HL-60 (cell line): ENCODE measurements around the gene CEP128.

Source experiments
- DNase-seq, 2 experiments: peaks; one replicate each; pipeline ENCODE4 v3.0.0-alpha.2; 2010 to 2020; ENCODE audit warnings: low read depth in 1 of 2, low spot score in 1 of 2
- H3K27ac ChIP-seq: fragments of 250-450 bp; sonication (Bioruptor Pico); replicated peaks from 2 replicates; pipeline ENCODE4 v1.5.1; 2020; ENCODE audit warnings: mild to moderate bottlenecking, moderate library complexity
- H3K27me3 ChIP-seq: fragments of 250-450 bp; sonication (Bioruptor Pico); 2 replicates; pipeline ENCODE4 v1.5.1; 2021; ENCODE audit warnings: mild to moderate bottlenecking, moderate library complexity; ENCODE audit not compliant: insufficient read depth, poor library complexity, severe bottlenecking
- H3K4me3 ChIP-seq: replicated peaks from 2 replicates; pipeline ENCODE4 v1.5.1; 2011; ENCODE audit warnings: mild to moderate bottlenecking, control low read depth, low read length; ENCODE audit not compliant: insufficient read depth
- GABPA ChIP-seq: IDR thresholded peaks from 2 replicates; pipeline ENCODE4 v1.6.1; 2012; ENCODE audit warnings: low read depth
- POLR2AphosphoS5 ChIP-seq: IDR thresholded peaks from 2 replicates; pipeline ENCODE4 v1.6.1; 2012; ENCODE audit warnings: low read depth
- SPI1 ChIP-seq: IDR thresholded peaks from 2 replicates; pipeline ENCODE4 v1.6.1; 2012; ENCODE audit warnings: low read depth, mild to moderate bottlenecking, borderline replicate concordance
- TF ChIP-seq, protein P1 (sequence below): IDR thresholded peaks from 2 replicates; pipeline ENCODE4 v1.6.1; 2012; ENCODE audit warnings: low read depth; ENCODE audit not compliant: insufficient replicate concordance
- TF ChIP-seq, protein P2 (sequence below): IDR thresholded peaks from one replicate; pipeline ENCODE4 v1.5.1; 2011; ENCODE audit warnings: low read length, control low read depth, inconsistent platforms; ENCODE audit not compliant: insufficient read depth

CEP128 gene

DNA sequence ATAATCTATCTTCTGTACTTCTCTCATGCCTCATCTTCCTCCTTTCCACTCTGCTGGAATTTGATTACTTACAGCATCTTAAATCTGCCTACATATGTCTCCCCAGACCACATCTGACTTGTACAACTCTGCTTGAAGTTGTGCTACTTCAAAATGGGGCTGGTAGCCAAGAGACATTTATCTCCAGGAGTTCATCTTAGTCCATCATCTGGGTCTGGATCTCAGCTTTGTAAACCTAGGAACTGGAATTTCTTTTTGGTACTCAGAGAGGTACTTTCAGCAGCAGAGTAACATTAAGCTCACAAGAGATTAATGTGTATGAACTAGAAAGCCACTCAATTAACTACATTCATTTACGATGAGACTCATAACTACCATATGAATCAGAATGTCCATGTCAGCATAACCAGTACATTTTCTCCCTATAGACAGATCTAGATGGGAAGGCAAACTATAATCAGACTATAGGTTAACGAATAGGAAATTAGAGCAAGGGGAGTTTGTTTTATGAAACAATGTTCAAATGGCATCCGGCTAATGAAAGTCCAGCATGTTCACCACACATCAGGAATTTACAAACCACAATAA, 178.8 kb downstream of the CEP128 start:
- no peak for DNase-seq
- TF ChIP-seq GABPA (no peak), POLR2AphosphoS5 (no peak), SPI1 (no peak)
- TF ChIP-seq, protein P1, sequence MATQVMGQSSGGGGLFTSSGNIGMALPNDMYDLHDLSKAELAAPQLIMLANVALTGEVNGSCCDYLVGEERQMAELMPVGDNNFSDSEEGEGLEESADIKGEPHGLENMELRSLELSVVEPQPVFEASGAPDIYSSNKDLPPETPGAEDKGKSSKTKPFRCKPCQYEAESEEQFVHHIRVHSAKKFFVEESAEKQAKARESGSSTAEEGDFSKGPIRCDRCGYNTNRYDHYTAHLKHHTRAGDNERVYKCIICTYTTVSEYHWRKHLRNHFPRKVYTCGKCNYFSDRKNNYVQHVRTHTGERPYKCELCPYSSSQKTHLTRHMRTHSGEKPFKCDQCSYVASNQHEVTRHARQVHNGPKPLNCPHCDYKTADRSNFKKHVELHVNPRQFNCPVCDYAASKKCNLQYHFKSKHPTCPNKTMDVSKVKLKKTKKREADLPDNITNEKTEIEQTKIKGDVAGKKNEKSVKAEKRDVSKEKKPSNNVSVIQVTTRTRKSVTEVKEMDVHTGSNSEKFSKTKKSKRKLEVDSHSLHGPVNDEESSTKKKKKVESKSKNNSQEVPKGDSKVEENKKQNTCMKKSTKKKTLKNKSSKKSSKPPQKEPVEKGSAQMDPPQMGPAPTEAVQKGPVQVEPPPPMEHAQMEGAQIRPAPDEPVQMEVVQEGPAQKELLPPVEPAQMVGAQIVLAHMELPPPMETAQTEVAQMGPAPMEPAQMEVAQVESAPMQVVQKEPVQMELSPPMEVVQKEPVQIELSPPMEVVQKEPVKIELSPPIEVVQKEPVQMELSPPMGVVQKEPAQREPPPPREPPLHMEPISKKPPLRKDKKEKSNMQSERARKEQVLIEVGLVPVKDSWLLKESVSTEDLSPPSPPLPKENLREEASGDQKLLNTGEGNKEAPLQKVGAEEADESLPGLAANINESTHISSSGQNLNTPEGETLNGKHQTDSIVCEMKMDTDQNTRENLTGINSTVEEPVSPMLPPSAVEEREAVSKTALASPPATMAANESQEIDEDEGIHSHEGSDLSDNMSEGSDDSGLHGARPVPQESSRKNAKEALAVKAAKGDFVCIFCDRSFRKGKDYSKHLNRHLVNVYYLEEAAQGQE = no peak
- TF ChIP-seq, protein P2, sequence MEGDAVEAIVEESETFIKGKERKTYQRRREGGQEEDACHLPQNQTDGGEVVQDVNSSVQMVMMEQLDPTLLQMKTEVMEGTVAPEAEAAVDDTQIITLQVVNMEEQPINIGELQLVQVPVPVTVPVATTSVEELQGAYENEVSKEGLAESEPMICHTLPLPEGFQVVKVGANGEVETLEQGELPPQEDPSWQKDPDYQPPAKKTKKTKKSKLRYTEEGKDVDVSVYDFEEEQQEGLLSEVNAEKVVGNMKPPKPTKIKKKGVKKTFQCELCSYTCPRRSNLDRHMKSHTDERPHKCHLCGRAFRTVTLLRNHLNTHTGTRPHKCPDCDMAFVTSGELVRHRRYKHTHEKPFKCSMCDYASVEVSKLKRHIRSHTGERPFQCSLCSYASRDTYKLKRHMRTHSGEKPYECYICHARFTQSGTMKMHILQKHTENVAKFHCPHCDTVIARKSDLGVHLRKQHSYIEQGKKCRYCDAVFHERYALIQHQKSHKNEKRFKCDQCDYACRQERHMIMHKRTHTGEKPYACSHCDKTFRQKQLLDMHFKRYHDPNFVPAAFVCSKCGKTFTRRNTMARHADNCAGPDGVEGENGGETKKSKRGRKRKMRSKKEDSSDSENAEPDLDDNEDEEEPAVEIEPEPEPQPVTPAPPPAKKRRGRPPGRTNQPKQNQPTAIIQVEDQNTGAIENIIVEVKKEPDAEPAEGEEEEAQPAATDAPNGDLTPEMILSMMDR = no peak
- Histone ChIP-seq H3K4me3 (no peak overlapping the region), H3K27ac (no peak overlapping the region), H3K27me3 (no peaks in the 10 kb centered on the region)

DNA sequence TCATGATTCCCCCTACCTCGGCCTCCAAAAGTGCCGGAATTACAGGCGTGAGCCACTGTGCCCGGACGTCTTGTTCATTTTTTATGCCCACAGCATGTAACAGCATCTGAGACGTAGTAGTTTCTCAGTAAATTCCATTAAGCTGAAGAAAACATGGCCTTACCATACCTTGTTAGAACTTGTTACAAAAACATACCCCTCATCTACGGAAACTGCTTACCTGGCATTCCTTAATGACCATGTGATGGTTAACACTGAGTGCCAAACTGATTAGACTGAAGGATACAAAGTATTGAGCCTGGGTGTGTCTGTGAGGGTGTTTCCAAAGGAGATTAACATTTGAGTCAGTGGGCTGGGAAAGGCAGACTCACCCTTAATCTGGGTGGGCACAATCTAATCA, 186.8 kb downstream of the CEP128 start:
- no peak overlapping the region for H3K27ac ChIP-seq
- TF ChIP-seq, protein P1 = no peak
- no peak for TF ChIP-seq POLR2AphosphoS5
- TF ChIP-seq GABPA = no peak
- TF ChIP-seq, protein P2 = no peak
- no peak for TF ChIP-seq SPI1

DNA sequence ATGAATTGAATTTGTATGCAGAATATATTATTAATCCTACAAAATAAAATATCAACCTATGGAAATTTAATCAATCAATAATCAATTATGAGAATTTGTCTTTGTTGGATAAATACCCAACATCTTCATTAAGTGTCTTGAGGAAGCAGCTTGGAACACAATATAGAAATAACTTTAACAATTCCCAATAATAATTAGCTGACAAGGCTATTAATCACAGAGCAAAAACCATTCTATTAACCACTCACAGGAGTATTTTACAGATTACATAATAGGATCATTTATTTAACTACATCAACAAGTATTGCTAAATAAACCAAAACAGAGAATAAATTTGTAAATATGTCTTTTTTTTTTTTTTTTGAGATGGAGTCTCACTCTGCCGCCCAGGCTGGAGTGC, 190.3 kb downstream of the CEP128 start:
- H3K27ac ChIP-seq = no peak overlapping the region
- no peaks in the 10 kb centered on the region for H3K27me3 ChIP-seq
- TF ChIP-seq, protein P2 = no peak
- TF ChIP-seq POLR2AphosphoS5 = no peak
- no peak for DNase-seq
- no peak overlapping the region for H3K4me3 ChIP-seq

More for the DNA sequence above, 186.8 kb downstream of the CEP128 start:
- Histone ChIP-seq H3K4me3 (no peak overlapping the region), H3K27me3 (no peaks in the 10 kb centered on the region)
- no peak for DNase-seq

DNA sequence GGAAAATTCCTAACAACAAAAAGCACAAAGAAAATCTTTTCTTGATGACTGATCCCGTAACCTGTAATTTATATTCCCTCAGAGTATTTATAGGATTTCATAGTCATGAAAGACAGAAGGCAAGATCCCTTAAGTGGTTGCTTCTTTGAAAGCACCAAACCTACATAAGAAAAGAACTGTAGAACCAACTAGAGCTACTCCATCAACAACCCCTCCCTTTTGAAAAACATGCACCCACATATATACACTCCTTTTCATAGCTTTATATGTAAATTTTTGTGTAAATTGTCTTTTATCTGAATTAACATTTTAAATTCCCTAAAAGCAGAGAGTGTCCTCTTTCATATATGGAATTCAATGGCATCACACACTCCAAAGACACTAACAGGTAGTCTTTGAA, 215.3 kb downstream of the CEP128 start:
- Histone ChIP-seq H3K4me3 (no peak overlapping the region), H3K27ac (no peak overlapping the region), H3K27me3 (no peaks in the 10 kb centered on the region)
- TF ChIP-seq SPI1 = no peak
- TF ChIP-seq, protein P2 = no peak
- DNase-seq = no peak
